Stimulated activated CD4-positive, alpha-beta T cell treated with anti-CD3 and anti-CD28 coated beads, TNF-alpha, amount 100 ng/mL, for 1 hour (primary cell): ENCODE measurements around the gene FOLR2.
"Not testable (repeated sequence)": the region's sequence is repeated elsewhere in the genome, so short reads cannot be mapped to it uniquely, and the experiment has no call there.

Experiments
- DNase-seq, 3 donors: peaks; one replicate each; pipeline ENCODE4 v3.0.0-alpha.2; 2020; ENCODE audit warnings: low read depth in 3 of 3, low spot score in 1 of 3

FOLR2 gene

DNA sequence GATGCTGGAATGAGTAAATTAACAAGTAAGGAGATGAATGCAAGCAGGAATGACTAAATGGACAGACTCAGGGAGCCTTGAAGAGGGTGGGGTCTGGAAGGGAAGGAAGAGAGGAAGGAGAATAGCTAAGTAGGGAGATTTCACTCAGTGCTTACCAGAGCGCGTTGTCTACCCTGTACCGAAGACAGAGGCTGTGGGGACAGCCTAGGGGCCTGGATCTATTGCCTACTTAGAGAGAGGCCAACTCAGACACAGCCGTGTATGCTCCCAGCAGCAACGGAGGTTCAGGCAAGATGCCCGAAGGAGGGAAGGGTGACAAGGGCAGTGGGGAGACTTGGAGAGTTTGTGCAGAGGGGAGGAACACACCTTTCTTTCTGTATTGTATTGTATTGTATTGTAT, at the start of gene FOLR2:
FOLR2 (plus strand) TSS at position 157 of the 400 bp plus-strand sequence. CDS start 1,791 bp downstream, outside the sequence.
- DNase-seq: no peak

DNA sequence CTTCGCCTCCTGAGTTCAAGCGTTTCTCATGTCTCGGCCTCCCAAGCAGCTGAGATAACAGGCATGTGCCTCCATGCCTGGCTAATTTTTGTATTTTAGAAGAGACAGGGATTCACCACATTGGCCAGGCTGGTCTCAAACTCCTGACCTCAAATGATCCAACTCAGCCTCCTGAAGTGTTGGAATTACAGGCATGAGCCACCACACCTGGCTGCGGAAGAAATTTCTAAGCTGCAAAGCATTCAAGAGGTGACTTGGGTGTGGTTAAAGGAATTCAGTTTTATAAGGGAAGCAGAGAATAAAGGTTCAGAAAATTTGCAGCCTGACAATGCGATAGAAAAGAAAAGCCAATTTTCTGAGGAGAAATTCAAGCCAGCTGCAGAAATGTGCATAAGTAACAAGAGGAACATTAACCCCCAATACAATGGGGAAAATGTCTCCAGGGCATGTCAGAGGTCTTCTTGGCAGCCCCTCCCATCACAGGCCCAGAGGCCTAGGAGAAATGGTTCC, 47.5 kb upstream of the FOLR2 start:
- DNase-seq: not testable (repeated sequence)

- DNase-seq: not testable (repeated sequence)
Measured at GRCh38 chr11:72169754-72170153, 46.8 kb upstream of the FOLR2 start.

GRCh38 chr11:72172043-72172442, 44.6 kb upstream of the FOLR2 start:
- DNase-seq: not testable (repeated sequence)

- no peak for DNase-seq
Measured at GRCh38 chr11:72173291-72173690, 43.3 kb upstream of the FOLR2 start.

GRCh38 chr11:72174302-72175070, 42.1 kb upstream of the FOLR2 start:
- no peak for DNase-seq

DNA sequence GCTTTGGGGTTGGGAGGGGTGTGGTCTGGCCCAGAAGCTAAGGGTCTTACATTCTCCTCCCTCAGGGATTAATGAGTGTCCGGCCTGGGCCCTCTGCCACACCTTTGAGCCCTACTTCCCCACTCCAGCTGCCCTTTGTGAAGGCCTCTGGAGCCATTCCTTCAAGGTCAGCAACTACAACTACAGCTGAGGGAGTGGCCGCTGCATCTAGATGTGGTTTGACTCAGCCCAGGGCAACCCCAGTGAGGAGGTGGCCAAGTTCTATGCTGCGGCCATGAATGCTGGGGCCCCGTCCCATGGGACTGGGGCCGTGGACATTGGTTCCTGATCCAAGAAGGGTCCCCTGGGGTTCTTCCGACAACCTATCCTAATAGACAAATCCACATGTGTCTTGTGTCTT, 38.9 kb upstream of the FOLR2 start:
- no peak for DNase-seq

DNA sequence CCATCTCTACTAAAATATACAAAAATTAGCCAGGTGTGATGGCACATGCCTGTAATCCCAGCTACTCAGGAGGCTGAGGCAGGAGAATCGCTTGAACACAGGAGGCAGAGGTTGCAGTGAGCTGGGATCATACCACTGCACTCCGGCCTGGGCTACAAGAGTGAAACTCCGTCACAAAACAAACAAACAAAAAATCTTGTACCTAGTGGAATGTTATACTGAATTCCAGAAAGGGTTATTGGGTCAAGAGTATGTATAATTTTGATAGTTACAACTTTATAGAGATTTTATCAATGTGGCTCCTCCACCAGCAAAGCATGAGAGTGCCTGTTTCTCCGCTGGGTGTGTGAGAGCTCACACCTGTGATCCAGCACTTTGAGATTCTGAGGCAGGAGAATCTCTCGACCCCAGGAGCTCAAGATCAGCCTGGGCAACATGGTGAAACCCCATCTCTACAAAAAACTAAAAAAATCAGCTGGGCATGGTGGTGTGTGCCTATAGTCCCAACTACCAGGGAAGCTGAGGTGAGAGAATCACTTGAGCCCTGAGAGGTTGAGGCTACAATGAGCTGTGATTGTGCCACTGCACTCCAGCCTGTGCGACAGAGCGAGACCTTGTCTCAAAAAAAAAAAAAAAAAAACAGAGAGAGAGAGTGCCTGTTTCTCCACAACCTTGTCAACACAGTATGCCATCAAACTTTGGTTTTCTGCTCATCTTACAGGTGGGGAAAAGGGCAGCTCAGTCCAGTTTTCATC, 37.4 kb upstream of the FOLR2 start:
- DNase-seq: no peak

GRCh38 chr11:72179804-72180396, 36.7 kb upstream of the FOLR2 start:
- DNase-seq: no peak

DNA sequence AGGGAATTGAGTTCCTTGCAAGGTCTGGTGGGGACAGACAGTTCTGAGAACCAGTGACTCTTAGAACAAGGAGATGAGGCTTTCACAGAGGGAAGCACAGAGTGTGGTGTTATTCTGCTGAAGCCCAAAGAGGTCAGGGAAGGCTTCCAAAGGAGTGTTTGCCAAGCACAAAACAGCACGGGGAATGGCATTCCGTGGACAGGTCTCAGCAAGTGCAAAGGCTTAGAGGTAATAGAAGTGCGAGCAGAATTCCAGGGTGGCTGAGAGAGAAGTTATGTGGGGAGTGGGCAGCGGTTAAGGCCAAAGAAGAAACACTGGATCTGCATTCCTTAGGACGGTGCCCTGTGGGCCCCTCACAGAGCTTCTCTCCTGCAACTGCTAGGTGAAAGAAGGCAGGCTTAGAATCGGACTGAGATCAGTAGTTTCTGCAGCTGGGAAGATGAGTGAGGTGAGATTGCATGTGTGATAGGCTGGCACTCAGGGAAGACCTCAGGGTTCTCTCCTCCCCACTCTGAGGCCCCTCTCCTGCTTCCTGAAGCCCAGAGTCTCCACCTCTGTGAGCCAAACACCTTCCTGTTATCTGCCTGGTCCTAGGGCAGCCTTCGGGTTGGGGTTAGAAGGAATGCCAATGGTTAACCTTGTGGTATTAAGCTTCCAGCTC, 35.6 kb upstream of the FOLR2 start:
- DNase-seq: not testable (repeated sequence)

DNA sequence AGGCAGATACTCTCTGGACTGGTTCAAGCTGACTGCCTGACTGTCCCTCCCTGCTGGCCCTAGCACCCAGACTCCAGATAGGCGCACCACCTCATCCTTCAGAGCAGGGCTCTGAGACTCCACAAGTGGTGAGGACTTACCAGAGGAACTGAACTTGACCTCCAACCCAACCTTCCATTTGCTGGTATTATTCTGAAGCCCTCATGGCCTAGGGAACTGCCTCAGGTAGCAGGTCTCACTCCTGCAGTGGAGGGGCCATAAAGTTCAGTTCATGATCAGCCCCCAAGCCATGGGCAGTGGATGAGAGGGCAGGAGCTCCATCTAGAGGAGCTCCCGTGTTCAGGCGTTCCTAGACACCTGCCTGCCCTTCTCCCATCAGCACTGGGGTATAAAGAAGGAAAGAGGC, 35.0 kb upstream of the FOLR2 start:
- not testable (repeated sequence) for DNase-seq

DNA sequence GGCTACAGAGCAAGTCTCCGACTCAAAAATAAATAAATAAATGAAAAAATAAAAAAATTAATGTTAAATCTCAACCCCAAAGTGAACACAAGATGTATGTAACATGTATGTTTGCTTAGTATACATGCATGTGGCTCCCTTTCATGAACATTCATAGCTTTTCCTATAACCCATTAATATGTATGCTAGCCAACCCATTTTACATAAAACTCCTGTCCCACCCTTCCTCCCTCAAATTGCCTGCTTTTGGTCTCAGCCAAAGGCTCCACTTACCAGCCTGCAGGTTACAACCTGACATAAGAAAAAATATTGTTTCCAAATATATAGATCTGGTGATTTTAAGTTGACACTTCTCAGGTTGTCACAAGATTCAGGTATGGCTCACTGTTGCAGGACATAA, 28.3 kb upstream of the FOLR2 start:
- DNase-seq: no peak

- no peak for DNase-seq
Measured at GRCh38 chr11:72189455-72190250, 26.9 kb upstream of the FOLR2 start.

DNA sequence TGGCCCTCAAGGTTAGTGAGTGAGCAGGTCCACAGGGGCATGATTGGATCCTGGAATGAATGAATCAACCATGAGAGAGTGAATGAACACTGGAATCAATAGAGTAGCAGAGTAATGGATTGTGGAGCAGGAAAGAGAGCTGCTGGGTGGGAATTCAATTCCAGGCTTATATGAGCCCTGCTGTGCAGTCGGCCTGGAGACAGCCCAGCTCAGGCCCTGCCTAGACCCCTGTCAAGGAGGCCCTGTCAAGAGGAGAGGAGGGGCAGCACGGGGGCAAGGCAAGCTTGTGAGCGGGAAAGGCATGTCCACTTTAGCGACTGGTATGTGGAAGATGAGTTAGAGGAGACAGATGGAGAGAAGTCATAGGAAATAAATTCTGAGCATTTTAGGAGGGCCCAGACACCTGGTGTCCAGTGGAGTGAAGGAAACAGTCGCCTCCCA, 25.9 kb upstream of the FOLR2 start:
- no peak for DNase-seq

DNA sequence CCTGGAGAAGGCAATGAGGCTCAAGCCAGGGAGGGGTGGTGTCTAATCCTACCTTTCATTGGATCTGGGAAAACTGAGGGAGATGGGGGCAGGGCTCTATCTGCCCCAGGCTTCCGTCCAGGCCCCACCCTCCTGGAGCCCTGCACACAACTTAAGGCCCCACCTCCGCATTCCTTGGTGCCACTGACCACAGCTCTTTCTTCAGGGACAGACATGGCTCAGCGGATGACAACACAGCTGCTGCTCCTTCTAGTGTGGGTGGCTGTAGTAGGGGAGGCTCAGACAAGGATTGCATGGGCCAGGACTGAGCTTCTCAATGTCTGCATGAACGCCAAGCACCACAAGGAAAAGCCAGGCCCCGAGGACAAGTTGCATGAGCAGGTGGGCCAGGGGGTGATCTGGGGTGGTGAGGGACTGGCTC, 24.6 kb upstream of the FOLR2 start, which contains the start of gene FOLR1:
FOLR1 (plus strand) TSS at position 180 of the 421 bp plus-strand sequence; CDS start at position 214, 34 bp downstream.
- no peak for DNase-seq

- no peak for DNase-seq
Measured at GRCh38 chr11:72195518-72196270, 20.9 kb upstream of the FOLR2 start.

DNA sequence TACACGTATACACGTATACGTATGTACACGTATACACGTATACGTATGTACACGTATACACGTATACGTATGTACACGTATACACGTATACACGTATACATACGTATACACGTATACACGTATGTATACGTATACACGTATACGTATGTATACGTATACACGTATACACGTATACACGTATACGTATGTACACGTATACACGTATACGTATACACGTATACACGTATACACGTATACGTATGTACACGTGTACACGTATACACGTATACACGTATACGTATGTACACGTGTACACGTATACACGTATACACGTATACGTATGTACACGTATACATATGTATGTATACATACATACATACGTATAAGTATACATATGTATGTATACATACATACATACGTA, 15.1 kb upstream of the FOLR2 start:
- not testable (repeated sequence) for DNase-seq

GRCh38 chr11:72202571-72202970, 14.0 kb upstream of the FOLR2 start:
- DNase-seq: no peak

DNA sequence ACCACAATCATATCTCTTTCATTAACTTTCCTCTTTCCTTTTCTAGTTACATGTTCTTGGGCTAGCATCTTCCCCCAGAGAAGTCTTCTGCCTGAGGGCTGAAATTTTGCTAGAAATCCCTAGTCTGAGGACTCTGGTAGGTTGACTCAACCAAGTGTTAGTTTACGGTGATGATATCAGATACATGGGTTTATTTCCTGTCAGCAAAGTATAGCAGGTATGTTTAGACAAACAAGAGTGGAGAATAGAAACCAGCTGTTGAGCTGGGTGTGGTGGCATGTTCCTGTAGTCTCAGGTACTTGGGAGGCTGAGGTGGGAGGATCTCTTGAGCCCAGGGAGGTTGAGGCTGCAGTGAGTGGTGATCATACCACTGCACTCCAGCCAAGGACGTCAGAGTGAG, 13.4 kb upstream of the FOLR2 start:
- DNase-seq: no peak
